T-helper 2 cell treated with Interferon-gamma antibody and Interleukin-4, amounts not matched to agents 5 μg/mL and 100 μg/mL, for 36 hours (primary cell): ENCODE measurements around the gene HEPN1.
"Not testable (repeated sequence)": the region's sequence is repeated elsewhere in the genome, so short reads cannot be mapped to it uniquely, and the experiment has no call there.

Experiments used
- DNase-seq: peaks from one replicate; pipeline ENCODE4 v3.0.0; 2021; ENCODE audit warnings: low spot score
- H3K27ac Mint-ChIP-seq: one replicate; pipeline ENCODE4 v1.8.0; 2021; ENCODE audit warnings: mild to moderate bottlenecking, mixed read lengths
- H3K27me3 Mint-ChIP-seq: one replicate; pipeline ENCODE4 v1.8.0; 2021; ENCODE audit warnings: low read depth, mixed read lengths
- H3K36me3 Mint-ChIP-seq: one replicate; pipeline ENCODE4 v1.8.0; 2021; ENCODE audit warnings: low read depth, mixed read lengths
- H3K4me1 Mint-ChIP-seq: one replicate; pipeline ENCODE4 v1.8.0; 2021; ENCODE audit warnings: low read depth, mixed read lengths
- H3K4me3 Mint-ChIP-seq: one replicate; pipeline ENCODE4 v1.8.0; 2022; ENCODE audit warnings: mild to moderate bottlenecking, moderate library complexity, mixed read lengths
- H3K9me3 Mint-ChIP-seq: one replicate; pipeline ENCODE4 v1.8.0; 2021; ENCODE audit warnings: mixed read lengths

The HEPN1 gene

DNA sequence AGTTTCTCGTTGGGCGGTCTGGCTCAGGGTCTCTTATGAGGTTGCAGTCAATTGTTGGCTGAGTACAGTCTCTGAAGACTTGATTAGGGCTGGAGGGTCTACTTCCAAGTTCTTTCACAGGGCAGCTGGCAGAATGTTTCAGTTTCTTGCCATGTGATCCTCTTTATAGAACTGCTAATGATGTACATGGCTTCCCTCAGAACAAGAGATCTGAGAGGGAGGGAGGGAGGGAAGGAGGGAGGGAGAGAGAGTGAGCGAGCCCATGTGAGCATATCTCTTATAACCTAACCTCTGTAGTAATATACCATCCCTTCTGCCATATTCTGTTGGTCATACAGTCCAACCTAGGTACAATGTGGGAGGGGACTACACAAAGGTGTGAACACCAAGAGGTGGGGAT is 32.3 kb downstream of the HEPN1 start:
- no peak overlapping the region for H3K4me3 Mint-ChIP-seq
- peaks cover 26% of the 10 kb centered on the region for H3K36me3 Mint-ChIP-seq
- peaks cover 12% of the 10 kb centered on the region for H3K4me1 Mint-ChIP-seq
- H3K27me3 Mint-ChIP-seq = peaks cover 1% of the 10 kb centered on the region
- H3K9me3 Mint-ChIP-seq = peaks cover 18% of the 10 kb centered on the region
- DNase-seq = no peak
- H3K27ac Mint-ChIP-seq = no peak overlapping the region

DNA sequence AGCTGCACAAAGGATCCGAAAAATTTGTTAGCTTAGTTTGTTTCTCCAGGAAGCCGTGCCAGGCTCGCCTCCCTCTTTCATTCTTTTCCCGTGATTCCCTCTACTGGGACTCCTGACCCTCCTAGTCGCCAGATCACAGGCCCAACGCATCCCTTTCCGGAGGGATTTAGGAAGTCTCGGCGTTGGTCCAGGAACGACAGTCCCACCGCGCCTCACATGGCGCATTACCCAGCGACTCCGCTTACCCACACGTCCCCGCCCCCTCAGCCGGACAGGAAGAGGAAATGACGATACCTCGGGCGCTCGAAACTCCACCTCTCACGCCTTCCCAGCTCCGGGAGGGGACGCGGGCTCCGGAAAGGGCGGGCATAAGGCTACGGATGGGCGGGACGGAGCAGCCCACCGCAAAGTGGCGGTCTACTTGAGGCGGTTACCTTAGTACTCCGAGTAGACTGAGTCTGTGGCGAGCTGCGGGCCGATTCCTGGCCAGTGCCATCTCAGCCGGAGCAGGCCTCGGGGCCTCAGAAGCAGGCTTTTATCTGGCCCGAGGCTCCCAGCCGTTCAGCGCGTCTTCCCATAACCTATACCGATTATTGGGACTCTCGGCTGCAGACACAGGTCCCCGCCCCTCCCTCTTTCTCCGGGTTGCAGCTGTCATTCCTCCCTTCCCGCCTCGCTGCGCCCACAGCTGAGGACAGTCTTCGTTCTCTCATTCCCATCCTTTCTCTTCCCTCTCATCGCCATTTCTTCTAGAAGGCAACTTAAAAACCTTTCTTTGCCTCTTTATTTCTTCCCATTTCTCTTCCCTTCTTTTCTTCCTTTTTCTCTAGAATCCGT is 34.9 kb downstream of the HEPN1 start, which contains the start of gene CCDC15:
CCDC15 (plus strand) TSS at position 450 of the 837 bp plus-strand sequence. CDS start 531 bp downstream, outside the sequence.
- H3K9me3 Mint-ChIP-seq = peaks cover 4% of the 10 kb centered on the region
- H3K27me3 Mint-ChIP-seq = no peaks in the 10 kb centered on the region
- no peak within 1 kb of the TSS for H3K4me3 Mint-ChIP-seq
- no peak within 1 kb of the TSS for H3K27ac Mint-ChIP-seq
- DNase-seq = peak; percentile 95
- peaks cover 16% of the 10 kb centered on the region for H3K4me1 Mint-ChIP-seq
- peaks cover 17% of the 10 kb centered on the region for H3K36me3 Mint-ChIP-seq

DNA sequence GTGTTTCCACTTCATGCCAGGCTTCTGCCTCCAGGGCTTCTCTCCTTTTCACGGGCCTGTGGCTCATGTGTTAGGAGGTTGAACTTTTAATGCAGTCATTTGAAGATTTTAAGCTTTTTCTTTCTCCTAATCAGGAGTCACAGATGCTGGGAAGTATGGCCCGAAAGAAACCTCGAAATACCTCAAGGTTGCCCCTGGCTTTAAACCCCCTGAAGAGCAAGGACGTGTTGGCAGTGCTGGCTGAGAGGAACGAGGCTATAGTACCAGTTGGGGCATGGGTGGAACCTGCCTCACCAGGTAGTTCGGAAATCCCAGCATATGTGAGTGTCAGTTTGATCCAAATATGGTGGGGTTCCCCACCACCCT is 35.5 kb downstream of the HEPN1 start:
- Mint-ChIP-seq H3K4me3 (no peak overlapping the region), H3K4me1 (peaks cover 16% of the 10 kb centered on the region), H3K9me3 (no peaks in the 10 kb centered on the region), H3K27ac (no peak overlapping the region), H3K36me3 (peaks cover 13% of the 10 kb centered on the region), H3K27me3 (no peaks in the 10 kb centered on the region)
- no peak for DNase-seq

DNA sequence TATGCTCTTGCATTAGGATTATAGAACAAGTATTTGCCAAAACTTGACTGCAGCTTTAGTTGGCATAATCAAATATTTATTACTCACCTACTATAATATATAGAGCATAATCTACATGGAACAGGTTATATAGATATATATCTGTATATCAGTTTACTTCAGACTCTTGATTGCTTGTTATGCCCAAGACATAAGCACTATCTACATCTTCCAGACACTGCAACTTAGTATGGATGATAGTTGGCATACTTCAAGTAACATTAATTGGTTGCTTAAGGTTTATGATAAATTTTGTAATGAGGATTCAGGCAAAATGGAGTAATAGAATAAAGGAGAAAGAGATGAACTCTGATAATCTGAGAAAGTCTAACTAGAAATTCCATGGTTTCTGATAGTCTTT is 36.0 kb downstream of the HEPN1 start:
- no peak overlapping the region for H3K27ac Mint-ChIP-seq

DNA sequence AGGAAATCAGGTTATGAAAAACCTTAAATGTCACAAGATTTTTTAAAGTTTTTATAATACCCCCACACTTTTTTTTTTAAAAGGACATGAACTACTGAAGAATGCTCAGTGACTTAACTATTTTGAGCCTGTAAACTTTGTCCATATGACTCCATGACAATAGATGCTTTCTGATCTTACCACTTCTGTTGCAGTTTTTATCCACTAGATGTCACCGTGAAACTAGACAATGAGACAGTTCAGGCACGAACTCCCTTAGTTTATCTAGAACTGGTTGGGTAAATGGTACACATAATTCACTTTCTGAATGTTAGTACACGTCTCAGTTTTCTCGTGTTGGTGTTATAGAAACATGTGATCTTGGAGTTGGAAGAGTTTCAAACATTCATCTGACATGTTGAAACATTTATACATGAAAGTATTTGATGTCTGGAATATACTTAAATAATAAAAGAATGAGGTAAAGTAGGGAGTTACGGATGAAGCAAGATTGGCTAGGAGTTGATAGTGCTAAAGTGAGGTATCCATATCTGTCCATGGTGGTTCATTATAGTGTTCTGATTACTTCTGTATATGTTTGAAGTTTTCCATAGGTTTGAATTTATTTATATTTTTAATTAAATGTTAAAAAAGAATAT is 43.0 kb downstream of the HEPN1 start:
- Mint-ChIP-seq H3K27me3 (no peaks in the 10 kb centered on the region), H3K27ac (no peak overlapping the region), H3K9me3 (no peaks in the 10 kb centered on the region), H3K36me3 (peaks cover 19% of the 10 kb centered on the region), H3K4me3 (no peak overlapping the region), H3K4me1 (peaks cover 9% of the 10 kb centered on the region)
- peak; percentile 18 for DNase-seq

More for the DNA sequence above, 36.0 kb downstream of the HEPN1 start:
- H3K4me1 Mint-ChIP-seq = peaks cover 13% of the 10 kb centered on the region
- peaks cover 13% of the 10 kb centered on the region for H3K36me3 Mint-ChIP-seq
- no peak overlapping the region for H3K4me3 Mint-ChIP-seq
- DNase-seq = no peak
- no peaks in the 10 kb centered on the region for H3K27me3 Mint-ChIP-seq
- H3K9me3 Mint-ChIP-seq = no peaks in the 10 kb centered on the region

DNA sequence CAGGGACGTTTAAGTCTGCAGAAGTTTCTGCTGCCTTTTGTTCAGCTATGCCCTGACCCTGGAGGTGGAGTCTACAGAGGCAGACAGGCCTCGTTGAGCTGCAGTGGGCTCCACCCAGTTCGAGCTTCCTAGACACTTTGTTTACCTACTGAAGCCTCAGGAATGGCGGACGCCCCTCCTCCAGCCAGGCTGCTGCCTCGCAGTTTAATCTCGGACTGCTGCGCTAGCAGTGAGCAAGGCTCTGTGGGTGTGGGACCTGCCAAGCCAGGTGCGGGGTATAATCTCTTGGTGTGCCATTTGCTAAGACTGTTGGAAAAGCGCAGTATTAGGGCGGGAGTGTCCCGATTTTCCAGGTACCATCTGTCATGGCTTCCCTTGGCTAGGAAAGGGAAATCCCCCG is 49.1 kb downstream of the HEPN1 start:
- DNase-seq, H3K27me3 Mint-ChIP-seq, H3K27ac Mint-ChIP-seq, H3K4me1 Mint-ChIP-seq, H3K4me3 Mint-ChIP-seq, H3K9me3 Mint-ChIP-seq: not testable (repeated sequence)
- H3K36me3 Mint-ChIP-seq = peaks cover 16% of the 10 kb centered on the region
